Erythroblast (primary cell): ENCODE results near the gene TMEM38A.

ENCODE experiments used
- GATA1 ChIP-seq: IDR thresholded peaks from 2 replicates; pipeline ENCODE4 v1.6.1; 2011; ENCODE audit warnings: low read depth, mild to moderate bottlenecking, control low read depth, low read length, moderate library complexity
- POLR2A ChIP-seq: IDR thresholded peaks from 2 replicates; pipeline ENCODE4 v1.6.1; 2011; ENCODE audit warnings: mild to moderate bottlenecking, low read length

DNA sequence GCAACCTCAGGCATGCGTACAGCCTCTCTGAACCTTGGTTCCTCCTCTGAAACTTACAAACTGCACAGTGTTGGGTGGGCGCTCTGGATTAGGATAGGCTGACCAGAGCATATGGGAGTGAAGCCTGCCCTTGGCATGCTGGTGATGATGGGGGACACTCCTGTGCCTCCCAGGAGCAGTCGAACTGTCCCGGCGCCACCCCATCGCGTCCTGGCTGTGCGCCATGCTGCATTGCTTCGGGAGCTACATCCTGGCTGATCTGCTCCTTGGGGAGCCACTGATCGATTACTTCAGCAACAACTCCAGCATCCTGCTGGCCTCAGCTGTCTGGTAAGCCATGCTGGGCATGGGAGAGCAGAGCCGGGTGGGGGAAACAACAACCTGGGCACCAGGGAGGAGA lies 18.9 kb downstream of the TMEM38A start:
- TF ChIP-seq GATA1 (no peak), POLR2A (no peak)
